ENCODE data around the gene AJAP1. TPM values are rescaled to one million over a fixed set of nuclear protein-coding genes. Genes with fewer than 3 reads are reported as not detected.

AJAP1 gene
- total RNA-seq, 1 experiment from 2014 or later = not detected

DNA sequence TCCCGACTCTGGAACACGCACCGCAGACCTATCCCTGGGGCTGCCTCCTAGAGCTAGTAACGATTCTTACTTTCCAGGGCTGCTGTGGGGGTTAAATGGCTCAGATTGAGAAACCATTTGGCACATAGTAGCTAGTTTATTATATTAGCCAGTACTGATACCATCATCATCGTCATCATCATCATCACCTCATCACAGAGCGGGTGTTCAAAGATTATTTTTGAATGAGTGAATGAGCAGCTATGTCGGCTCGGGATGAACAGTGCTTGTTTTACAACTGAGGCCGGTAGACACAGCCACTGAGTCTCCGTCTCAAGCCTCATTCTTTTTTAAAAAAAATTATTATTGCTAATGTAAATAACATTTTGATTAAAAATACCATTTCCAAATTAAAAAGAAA lies 13.5 kb upstream of the AJAP1 start:
- Histone ChIP-seq H3K27me3 (ENCODE audit: insufficient read depth, low read depth) (peaks cover 39% of the 10 kb centered on the region), H3F3A (ENCODE audit: insufficient read depth, low read depth) (no peaks in the 10 kb centered on the region), H3K79me2 (ENCODE audit: low read depth) (no peaks in the 10 kb centered on the region), H4K20me1 (ENCODE audit: insufficient read depth) (no peaks in the 10 kb centered on the region), H2AFZ (no peak overlapping the region), H3K4me1 (replicated peaks; ENCODE audit: insufficient read depth) (no peaks in the 10 kb centered on the region), H3K36me3 (ENCODE audit: low read depth) (no peaks in the 10 kb centered on the region), H3K4me2 (no peak overlapping the region), H3K9me3 (ENCODE audit: insufficient read depth, low read depth) (no peaks in the 10 kb centered on the region), H3K27ac (no peak overlapping the region), H3K4me3 (no peak overlapping the region), H3K9me2 (ENCODE audit: insufficient read depth) (no peaks in the 10 kb centered on the region)
- ChIA-PET CTCF (no interaction called here), POLR2A (ENCODE audit: unreplicated experiment) (no interaction called here)
- TF ChIP-seq EZH2 (IDR thresholded peaks at IDR 0.05; ENCODE audit: low read depth) = no peak
- TF ChIP-seq, protein P1, sequence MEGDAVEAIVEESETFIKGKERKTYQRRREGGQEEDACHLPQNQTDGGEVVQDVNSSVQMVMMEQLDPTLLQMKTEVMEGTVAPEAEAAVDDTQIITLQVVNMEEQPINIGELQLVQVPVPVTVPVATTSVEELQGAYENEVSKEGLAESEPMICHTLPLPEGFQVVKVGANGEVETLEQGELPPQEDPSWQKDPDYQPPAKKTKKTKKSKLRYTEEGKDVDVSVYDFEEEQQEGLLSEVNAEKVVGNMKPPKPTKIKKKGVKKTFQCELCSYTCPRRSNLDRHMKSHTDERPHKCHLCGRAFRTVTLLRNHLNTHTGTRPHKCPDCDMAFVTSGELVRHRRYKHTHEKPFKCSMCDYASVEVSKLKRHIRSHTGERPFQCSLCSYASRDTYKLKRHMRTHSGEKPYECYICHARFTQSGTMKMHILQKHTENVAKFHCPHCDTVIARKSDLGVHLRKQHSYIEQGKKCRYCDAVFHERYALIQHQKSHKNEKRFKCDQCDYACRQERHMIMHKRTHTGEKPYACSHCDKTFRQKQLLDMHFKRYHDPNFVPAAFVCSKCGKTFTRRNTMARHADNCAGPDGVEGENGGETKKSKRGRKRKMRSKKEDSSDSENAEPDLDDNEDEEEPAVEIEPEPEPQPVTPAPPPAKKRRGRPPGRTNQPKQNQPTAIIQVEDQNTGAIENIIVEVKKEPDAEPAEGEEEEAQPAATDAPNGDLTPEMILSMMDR (conservative IDR thresholded peaks at IDR 0.05) = no peak
- intact Hi-C loops (cut with micrococcal nuclease; ENCODE audit: unreplicated experiment) = no loop called here
- DNase-seq = no peak
- BruUV-seq (replicated peaks) = no TSS peak

DNA sequence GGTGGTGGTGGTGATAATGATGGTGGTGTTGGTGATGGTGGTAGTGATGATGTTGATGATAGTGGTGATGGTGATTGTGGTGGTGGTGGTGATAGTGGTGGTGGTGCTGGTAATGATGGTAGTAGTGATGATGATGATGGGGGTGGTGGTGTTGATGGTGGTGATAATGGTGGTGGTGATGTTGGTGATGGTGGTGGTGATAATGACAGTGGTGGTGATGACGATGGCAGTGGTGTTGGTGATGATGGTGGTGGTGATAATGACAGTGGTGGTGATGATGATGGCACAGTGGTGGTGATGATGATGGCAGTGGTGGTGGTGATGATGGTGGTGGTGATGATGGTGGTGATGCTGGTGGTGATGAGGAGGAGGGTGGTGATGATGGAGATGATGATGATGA lies 7.0 kb upstream of the AJAP1 start:
- BruUV-seq (replicated peaks) = no TSS peak
- H3K36me3 ChIP-seq (ENCODE audit: low read depth) = no peaks in the 10 kb centered on the region
- H2AFZ ChIP-seq = no peak overlapping the region
- CTCF ChIA-PET = no interaction called here
- H3K4me3 ChIP-seq = no peak overlapping the region
- H3F3A ChIP-seq (ENCODE audit: insufficient read depth, low read depth) = no peaks in the 10 kb centered on the region
- no peaks in the 10 kb centered on the region for H3K9me3 ChIP-seq (ENCODE audit: insufficient read depth, low read depth)
- POLR2A ChIA-PET (ENCODE audit: unreplicated experiment) = interaction anchor here (0.7 kb wide), 1 partner anchor 1599 kb away, joined by 3 read pairs; no protein-coding TSS in a partner anchor
- no peak for DNase-seq
- no peak for TF ChIP-seq EZH2 (IDR thresholded peaks at IDR 0.05; ENCODE audit: low read depth)
- TF ChIP-seq, protein P1 (conservative IDR thresholded peaks at IDR 0.05) = no peak
- intact Hi-C loops (cut with micrococcal nuclease; ENCODE audit: unreplicated experiment) = no loop called here
- H3K27ac ChIP-seq = no peak overlapping the region
- no peaks in the 10 kb centered on the region for H3K27me3 ChIP-seq (ENCODE audit: insufficient read depth, low read depth)
- no peaks in the 10 kb centered on the region for H3K4me1 ChIP-seq (replicated peaks; ENCODE audit: insufficient read depth)
- no peaks in the 10 kb centered on the region for H3K9me2 ChIP-seq (ENCODE audit: insufficient read depth)
- no peak overlapping the region for H3K4me2 ChIP-seq
- H4K20me1 ChIP-seq (ENCODE audit: insufficient read depth) = no peaks in the 10 kb centered on the region
- no peaks in the 10 kb centered on the region for H3K79me2 ChIP-seq (ENCODE audit: low read depth)

DNA sequence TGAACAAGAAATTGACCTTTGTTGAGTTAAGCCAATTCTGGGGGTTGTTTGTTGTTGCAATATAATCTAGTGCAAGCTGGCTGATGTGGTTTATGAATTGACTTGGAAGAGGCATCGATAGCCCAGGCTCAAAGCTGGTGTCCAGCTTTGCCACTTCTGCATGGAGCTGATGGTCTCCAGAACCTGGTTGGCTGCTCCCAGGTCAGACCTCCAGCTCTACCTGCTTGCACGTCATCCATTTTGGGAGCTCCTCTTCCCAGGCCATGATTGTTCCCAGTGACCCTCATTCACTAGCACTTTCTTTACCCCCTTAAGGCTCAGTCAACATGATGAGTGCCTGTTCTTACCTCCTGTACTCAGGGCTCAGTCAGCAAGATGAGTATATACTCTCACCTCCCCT lies 5.8 kb upstream of the AJAP1 start:
- no peaks in the 10 kb centered on the region for H3F3A ChIP-seq (ENCODE audit: insufficient read depth, low read depth)
- TF ChIP-seq, protein P1 (conservative IDR thresholded peaks at IDR 0.05) = no peak
- no peak for TF ChIP-seq EZH2 (IDR thresholded peaks at IDR 0.05; ENCODE audit: low read depth)
- intact Hi-C loops (cut with micrococcal nuclease; ENCODE audit: unreplicated experiment) = no loop called here
- H3K4me3 ChIP-seq = no peak overlapping the region
- ChIA-PET POLR2A (ENCODE audit: unreplicated experiment) (no interaction called here), CTCF (no interaction called here)
- H3K4me1 ChIP-seq (replicated peaks; ENCODE audit: insufficient read depth) = no peaks in the 10 kb centered on the region
- no peak overlapping the region for H3K4me2 ChIP-seq
- no peaks in the 10 kb centered on the region for H3K9me2 ChIP-seq (ENCODE audit: insufficient read depth)
- BruUV-seq (replicated peaks) = no TSS peak
- no peaks in the 10 kb centered on the region for H3K27me3 ChIP-seq (ENCODE audit: insufficient read depth, low read depth)
- no peaks in the 10 kb centered on the region for H3K9me3 ChIP-seq (ENCODE audit: insufficient read depth, low read depth)
- no peaks in the 10 kb centered on the region for H3K79me2 ChIP-seq (ENCODE audit: low read depth)
- DNase-seq = no peak
- no peaks in the 10 kb centered on the region for H3K36me3 ChIP-seq (ENCODE audit: low read depth)
- H3K27ac ChIP-seq = no peak overlapping the region
- no peak overlapping the region for H2AFZ ChIP-seq
- H4K20me1 ChIP-seq (ENCODE audit: insufficient read depth) = no peaks in the 10 kb centered on the region
